GM19372 (cell line): ENCODE measurements around the gene AKR1C1.
"Not testable (repeated sequence)": the region's sequence is repeated elsewhere in the genome, so short reads cannot be mapped to it uniquely, and the experiment has no call there.

Source experiments
- ATAC-seq: cut with Tn5 transposase; IDR thresholded peaks from one replicate; pipeline ENCODE4 v1.9.1; 2021; ENCODE audit warnings: mild to moderate bottlenecking, low read depth, moderate library complexity; ENCODE audit not compliant: unreplicated experiment

Gene AKR1C1

DNA sequence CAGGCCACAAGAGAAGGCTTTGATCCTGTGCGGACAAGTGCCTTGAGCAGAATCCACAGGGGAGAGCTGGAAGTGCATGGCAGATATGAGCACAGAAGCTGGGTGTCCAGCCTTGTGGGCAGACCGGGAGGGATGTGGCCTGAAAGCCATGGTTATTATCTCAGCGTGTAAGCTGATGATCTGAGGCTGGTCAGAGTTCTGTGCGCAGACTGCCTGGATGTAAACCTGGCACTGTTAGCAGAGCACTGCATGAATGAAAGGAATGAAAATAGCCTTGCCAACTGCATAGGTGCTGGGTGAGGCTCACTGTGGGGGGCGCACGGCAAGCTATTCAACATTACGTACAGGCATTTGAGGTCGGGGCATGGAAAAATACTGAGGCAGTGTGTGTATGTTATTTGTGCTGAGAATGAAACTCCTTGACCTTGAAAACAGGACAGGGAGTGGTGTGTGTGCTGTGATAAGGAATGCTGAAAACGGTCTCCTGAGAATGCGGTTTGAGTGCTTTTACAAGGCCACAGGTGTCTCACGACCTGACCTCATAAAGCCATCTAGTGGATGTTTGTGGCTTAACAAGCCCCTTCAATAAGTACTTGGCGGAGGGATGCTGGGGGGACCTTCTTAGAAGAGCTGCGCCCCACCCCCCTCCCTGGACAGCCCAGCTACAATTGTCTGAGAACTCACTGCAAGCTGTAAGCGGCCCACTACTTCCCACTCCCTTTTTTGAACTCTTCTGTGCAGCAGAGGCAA lies 18.7 kb downstream of the AKR1C1 start:
- ATAC-seq, result no peak

GRCh38 chr10:4982764-4983226 lies 19.6 kb downstream of the AKR1C1 start:
- ATAC-seq, result no peak

GRCh38 chr10:4983615-4984216 lies 20.5 kb downstream of the AKR1C1 start:
- ATAC-seq, result no peak

- no peak for ATAC-seq
Measured at GRCh38 chr10:4984223-4984622, 21.0 kb downstream of the AKR1C1 start.

DNA sequence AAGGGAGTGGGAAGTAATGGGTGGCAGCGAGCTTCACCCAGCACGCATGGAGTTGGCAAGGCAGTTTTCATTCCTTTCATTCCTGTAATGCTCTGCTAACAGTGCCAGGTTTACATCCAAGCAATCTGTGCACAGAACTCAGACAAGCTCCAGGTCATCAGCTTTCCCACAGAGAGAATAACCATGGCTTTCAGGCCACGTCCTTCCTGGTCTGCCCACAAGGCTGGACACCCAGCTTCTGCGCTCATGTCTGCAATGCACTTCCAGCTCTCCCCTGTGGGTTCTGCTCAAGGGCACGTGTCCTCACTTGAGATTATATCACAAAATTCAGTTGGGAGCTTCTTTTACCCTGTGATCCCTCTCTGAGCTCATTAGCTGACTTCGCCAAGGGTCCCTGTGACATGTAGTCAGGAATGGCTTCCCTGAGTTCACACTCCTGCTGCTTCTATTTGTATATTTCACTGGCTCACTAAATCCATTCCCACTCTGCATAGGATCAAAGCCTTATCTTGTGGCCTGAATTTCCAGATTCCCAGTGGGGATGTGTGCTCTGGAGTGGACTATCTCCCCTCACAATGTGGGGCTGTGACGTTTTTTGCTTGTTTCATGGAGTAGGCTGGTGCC lies 21.9 kb downstream of the AKR1C1 start:
- no peak for ATAC-seq

GRCh38 chr10:4988000-4988641 lies 24.9 kb downstream of the AKR1C1 start:
- ATAC-seq, result not testable (repeated sequence)

DNA sequence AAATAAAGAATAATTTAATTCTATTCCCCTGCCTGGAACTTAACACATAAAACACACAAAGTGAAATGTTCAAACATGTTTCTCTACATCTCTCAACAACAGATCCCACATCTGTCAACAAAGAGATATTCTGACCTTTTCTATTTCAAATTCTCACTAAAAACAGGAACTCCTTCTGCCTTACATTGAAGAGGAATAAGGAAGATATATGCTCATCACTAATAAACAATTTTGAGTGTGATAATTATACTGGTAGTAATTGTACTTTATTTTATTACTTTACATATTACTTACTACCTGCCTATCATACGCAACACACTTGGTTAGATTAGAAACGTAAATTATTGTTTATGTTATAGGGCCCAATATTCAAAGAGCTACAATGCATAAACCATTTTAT lies 27.0 kb downstream of the AKR1C1 start:
- no peak for ATAC-seq

- not testable (repeated sequence) for ATAC-seq
Measured at GRCh38 chr10:4991463-4991862, 28.2 kb downstream of the AKR1C1 start.

DNA sequence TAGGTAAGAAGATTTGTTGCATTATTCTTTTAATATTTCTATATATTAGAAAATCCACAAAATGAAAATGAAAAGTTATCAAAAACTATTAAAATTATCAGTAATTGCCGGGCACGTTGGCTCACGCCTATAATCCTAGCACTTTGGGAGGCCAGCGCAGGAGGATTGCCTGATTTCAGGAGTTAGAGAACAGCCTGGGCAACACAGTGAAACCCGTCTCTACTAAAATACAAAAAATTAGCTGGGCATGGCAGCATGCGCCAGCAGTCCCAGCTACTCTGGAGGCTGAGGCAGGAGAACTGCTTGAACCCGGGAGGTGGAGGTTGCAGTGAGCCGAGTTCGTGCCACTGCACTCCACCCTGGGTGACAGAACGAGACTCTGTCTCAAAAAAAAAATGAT lies 29.3 kb downstream of the AKR1C1 start:
- not testable (repeated sequence) for ATAC-seq

GRCh38 chr10:4994260-4994659 lies 31.0 kb downstream of the AKR1C1 start:
- not testable (repeated sequence) for ATAC-seq

DNA sequence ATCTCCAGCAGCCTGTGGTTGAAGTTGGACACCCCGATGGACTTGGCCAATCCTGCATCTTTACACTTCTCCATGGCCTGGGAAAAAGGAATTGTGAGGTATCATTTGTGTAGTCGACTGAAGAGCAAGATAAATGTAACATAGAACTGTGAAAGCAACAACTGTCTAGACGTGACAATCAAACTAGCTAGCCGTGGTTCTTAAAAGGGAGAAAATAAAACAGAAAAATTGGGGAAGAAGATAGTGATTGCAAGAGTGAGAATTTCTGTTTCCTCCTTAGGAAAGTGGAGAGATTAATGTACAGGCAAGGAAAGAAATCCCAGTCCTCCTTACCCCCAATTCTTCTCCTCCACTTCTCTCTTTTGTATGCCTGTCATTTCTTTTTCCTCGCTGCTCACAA lies 35.5 kb downstream of the AKR1C1 start:
- ATAC-seq, result no peak

GRCh38 chr10:5002013-5002727 lies 39.0 kb downstream of the AKR1C1 start:
- no peak for ATAC-seq

DNA sequence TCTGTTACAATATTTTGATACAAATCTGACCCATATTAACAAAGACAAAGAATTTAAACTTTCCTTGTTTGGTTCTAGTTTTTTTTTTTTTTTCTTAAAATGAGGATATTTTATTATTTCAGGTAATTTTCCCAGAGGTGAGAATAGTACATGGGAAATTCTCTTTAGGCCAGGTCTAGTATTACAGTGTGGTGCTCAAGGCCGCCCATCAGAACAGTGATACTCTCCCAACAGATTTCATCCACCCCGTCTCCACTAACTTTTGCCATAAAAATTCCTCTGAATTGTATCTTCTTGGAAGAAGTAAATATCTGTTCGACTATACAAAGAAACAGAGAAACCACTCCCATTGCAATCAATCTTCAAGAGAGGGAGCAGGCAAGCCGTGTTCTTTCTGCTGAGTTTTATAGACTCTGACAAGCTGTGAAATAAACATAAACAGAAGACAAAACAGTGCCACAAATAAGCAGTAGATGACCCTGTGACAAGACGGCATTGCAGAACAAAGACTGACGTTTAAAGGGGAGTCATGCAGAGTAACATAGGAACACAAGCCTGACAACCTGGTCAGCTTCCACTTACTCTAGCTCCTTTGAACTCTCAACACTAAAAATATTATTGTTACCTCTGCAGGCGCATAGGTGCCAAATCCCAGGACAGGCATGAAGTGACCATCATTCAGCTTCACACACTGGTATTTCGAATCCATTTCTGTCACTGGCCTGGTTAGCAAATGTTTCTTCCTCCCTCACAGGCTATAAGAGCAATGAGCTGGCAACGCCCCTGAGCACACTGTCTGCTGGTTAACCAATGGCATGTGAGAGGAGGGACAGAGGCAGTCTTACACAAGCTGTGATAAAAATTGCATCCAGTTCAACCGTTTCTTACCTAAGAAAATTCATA lies 40.2 kb downstream of the AKR1C1 start, which contains the start of gene AKR1C2:
Gene AKR1C2, minus strand, starts transcription at position 731 of the 903 bp plus-strand sequence. Its CDS starts 22 bp downstream, at position 709.
- ATAC-seq, result not testable (repeated sequence)

GRCh38 chr10:5004030-5004385 lies 40.8 kb downstream of the AKR1C1 start:
- not testable (repeated sequence) for ATAC-seq

- not testable (repeated sequence) for ATAC-seq
Measured at GRCh38 chr10:5004501-5004900, 41.3 kb downstream of the AKR1C1 start.

- ATAC-seq, result not testable (repeated sequence)
Measured at GRCh38 chr10:5008857-5009548, 45.8 kb downstream of the AKR1C1 start.

DNA sequence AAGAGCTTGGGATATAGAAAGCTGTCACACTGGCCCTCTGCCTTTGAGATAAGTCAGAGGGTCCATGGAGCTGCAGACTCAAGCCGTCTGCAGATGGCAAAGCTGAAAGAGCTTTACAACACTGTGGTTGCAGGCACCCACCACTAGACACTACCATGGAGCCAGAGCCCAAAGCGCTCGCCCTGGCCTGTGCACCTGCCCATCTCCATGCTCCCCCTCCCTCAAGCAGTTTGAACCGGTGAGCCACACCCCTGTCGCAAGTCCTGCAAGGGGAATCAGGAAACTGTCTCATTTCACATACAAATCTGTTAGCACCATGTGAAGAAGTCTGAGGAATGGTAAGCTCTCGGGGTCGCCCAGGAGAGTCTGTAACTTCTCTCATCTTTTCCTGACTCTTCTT lies 46.8 kb downstream of the AKR1C1 start:
- ATAC-seq, result not testable (repeated sequence)

DNA sequence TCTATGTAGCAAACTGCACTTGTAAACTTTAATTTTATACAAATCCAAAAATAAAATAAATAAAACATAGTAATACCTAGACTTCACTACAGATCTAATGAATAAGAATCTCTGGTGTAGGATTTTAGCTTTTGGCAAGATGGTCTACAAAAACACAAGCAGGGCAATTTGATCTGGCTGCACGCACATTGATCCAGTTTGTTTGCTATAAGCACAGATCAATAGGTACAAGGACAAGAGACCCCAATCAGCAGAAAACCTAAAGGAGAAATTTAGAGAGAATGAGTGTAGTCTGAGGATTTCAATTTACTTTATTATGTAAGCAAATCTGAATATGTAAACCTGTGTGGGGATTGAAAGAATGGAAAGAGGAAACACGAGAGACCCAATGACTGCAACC lies 48.2 kb downstream of the AKR1C1 start:
- not testable (repeated sequence) for ATAC-seq

DNA sequence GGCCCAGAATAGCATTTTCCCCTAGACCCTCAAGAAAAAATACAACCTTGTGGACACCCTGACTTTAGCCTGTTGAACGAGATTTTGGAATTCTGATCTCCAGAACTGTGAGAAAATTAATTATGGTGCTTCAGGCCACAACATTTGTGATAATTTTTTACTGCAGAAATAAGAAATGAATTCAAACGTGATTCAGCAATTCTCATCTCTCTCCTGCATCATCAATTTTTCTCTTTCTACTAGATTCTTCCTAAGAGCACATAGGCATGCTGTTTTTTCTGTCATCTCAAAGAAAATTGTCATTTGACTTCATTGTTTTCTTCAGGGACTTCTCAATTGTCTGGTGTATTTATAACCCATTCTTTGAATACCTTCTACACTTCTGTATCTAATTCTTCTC lies 49.4 kb downstream of the AKR1C1 start:
- ATAC-seq, result no peak
